Lower lobe of right lung (tissue), 2 donors: ENCODE data around the gene RPS6KC1. TPM values are rescaled to one million over a fixed set of nuclear protein-coding genes. Genes with fewer than 3 reads are reported as not detected.

Source experiments
- ATAC-seq, 2 donors: fragments of 200-7000 bp; cut with Tn5 transposase; one replicate each; pipeline ENCODE4 v1.9.1; 2020 to 2022; ENCODE audit warnings: mild to moderate bottlenecking in 2 of 2, moderate library complexity in 2 of 2
- DNase-seq: peaks from one replicate; pipeline ENCODE4 v3.0.0-alpha.2; 2020
- H3K27ac ChIP-seq: fragments of 200-600 bp; one replicate; pipeline ENCODE4 v1.8.0; 2022
- H3K27me3 ChIP-seq: fragments of 200-600 bp; one replicate; pipeline ENCODE4 v1.8.0; 2022; ENCODE audit warnings: low read depth
- H3K36me3 ChIP-seq: fragments of 200-600 bp; one replicate; pipeline ENCODE4 v1.8.0; 2022; ENCODE audit warnings: mild to moderate bottlenecking
- H3K4me1 ChIP-seq: fragments of 200-600 bp; one replicate; pipeline ENCODE4 v1.8.0; 2022
- H3K4me3 ChIP-seq: fragments of 200-600 bp; one replicate; pipeline ENCODE4 v1.8.0; 2022; ENCODE audit warnings: mild to moderate bottlenecking
- H3K9me3 ChIP-seq: fragments of 200-600 bp; one replicate; pipeline ENCODE4 v1.8.0; 2022
- intact Hi-C: fragments of 100-400 bp; cut with DNase I; formaldehyde crosslinking; loops from one replicate; pipeline ENCODE4 v1.11.0; 2022
- total RNA-seq: library from RNA; stranded (reverse); fragmentation: NEBNext Ultra II Directional; extraction: Animal tissue kit (Norgen Biotek cat#: 25700); gene quantifications from one replicate; pipeline ENCODE4 v1.2.1, GENCODE V29; 2021
- TF ChIP-seq, protein P1 (sequence below): fragments of 200-600 bp; IDR thresholded peaks from one replicate; pipeline ENCODE4 v1.8.0; 2022; ENCODE audit warnings: antibody characterized with exemption, mild to moderate bottlenecking
- donor health status: DM: no; HTN: yes; CAD: no; lungs with severe emphysema.

The RPS6KC1 gene
- total RNA-seq, 1 donor from 2014 or later, result 18.7 TPM

DNA sequence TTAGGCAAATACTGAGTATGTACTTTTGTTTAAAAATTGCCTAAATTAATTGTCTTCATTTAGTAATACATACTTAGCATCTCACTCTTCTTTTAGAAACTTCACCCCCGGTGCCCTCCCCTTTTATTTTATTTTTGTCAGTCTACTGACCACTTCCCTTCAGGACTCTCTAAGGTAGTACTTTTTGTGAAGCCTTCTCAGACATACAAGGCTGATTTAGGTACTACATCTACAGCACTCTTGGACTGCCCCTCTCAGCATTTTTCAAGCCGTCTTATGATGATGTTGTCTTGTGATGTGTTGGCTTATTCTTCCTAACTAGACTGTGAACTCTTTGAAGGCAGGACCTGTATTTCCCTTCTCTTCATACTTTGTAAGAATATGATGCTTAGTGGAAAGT is 24.7 kb downstream of the RPS6KC1 start:
- no peak for ATAC-seq
- H3K9me3 ChIP-seq, result no peaks in the 10 kb centered on the region
- no peaks in the 10 kb centered on the region for H3K4me1 ChIP-seq
- no peak for DNase-seq
- H3K36me3 ChIP-seq, result peaks cover 16% of the 10 kb centered on the region
- no peaks in the 10 kb centered on the region for H3K27me3 ChIP-seq
- TF ChIP-seq, protein P1, sequence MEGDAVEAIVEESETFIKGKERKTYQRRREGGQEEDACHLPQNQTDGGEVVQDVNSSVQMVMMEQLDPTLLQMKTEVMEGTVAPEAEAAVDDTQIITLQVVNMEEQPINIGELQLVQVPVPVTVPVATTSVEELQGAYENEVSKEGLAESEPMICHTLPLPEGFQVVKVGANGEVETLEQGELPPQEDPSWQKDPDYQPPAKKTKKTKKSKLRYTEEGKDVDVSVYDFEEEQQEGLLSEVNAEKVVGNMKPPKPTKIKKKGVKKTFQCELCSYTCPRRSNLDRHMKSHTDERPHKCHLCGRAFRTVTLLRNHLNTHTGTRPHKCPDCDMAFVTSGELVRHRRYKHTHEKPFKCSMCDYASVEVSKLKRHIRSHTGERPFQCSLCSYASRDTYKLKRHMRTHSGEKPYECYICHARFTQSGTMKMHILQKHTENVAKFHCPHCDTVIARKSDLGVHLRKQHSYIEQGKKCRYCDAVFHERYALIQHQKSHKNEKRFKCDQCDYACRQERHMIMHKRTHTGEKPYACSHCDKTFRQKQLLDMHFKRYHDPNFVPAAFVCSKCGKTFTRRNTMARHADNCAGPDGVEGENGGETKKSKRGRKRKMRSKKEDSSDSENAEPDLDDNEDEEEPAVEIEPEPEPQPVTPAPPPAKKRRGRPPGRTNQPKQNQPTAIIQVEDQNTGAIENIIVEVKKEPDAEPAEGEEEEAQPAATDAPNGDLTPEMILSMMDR, result no peak
- H3K4me3 ChIP-seq, result no peak overlapping the region
- intact Hi-C loops, result no loop called here
- no peak overlapping the region for H3K27ac ChIP-seq

DNA sequence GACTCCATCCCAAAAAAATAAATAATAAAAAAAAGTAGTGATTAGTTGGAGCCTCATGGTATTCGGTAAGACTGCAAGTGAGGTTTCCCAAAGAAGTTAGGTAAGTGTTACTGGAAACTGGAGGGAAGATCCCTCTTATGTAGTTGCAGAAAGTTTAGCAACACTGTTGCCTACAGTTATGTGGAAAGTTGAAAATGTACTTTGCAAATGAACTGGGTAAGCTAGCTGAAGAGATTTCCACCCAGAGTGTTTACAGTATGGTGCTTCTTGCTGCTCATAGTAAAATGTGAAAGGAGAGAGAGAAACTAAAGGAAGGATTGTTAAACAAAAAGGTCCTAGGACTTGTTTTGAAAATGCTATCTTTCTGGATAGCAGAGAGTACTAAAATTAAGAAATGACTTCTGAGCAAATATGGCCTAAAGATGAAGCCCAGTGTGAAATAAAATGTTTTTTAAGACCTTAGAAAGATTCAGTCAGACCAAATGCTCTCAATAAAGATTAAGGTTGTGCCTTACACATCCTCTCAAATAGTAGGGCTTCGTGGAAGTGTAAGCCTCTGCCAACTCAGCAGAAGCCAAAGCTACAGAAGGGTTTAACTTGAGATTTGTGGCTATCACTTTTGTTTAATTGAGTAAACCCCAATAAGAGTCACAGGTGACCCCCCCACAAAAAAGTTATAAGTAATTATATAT is 31.5 kb downstream of the RPS6KC1 start:
- TF ChIP-seq, protein P1, result no peak
- Histone ChIP-seq H3K27me3 (no peaks in the 10 kb centered on the region), H3K9me3 (no peaks in the 10 kb centered on the region), H3K27ac (no peak overlapping the region), H3K4me1 (no peaks in the 10 kb centered on the region), H3K4me3 (no peak overlapping the region), H3K36me3 (peaks cover 66% of the 10 kb centered on the region)
- ATAC-seq (no peak), DNase-seq (no peak)
- intact Hi-C loops, result no loop called here

DNA sequence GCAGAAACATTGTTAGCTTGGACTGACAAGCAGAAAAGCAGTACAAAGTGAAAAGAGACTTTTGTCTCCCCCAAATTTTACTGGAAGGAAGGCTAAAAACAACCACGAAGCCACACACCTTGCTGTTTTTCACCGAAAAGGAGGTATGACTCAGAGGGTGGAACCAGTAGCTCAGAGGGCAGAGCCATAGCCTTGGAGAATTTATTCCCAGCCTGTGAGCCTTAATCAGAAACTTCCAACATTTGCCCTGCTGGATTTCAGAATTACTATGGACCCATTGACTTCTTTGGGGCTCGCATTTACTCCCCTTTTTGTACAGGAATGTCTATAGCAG is 32.0 kb downstream of the RPS6KC1 start:
- no peak overlapping the region for H3K4me3 ChIP-seq
- no peaks in the 10 kb centered on the region for H3K4me1 ChIP-seq
- DNase-seq, result no peak
- no peak for ATAC-seq
- no peaks in the 10 kb centered on the region for H3K9me3 ChIP-seq
- H3K27ac ChIP-seq, result no peak overlapping the region
- no peaks in the 10 kb centered on the region for H3K27me3 ChIP-seq
- TF ChIP-seq, protein P1, result no peak
- peaks cover 68% of the 10 kb centered on the region for H3K36me3 ChIP-seq
- intact Hi-C loops, result no loop called here

DNA sequence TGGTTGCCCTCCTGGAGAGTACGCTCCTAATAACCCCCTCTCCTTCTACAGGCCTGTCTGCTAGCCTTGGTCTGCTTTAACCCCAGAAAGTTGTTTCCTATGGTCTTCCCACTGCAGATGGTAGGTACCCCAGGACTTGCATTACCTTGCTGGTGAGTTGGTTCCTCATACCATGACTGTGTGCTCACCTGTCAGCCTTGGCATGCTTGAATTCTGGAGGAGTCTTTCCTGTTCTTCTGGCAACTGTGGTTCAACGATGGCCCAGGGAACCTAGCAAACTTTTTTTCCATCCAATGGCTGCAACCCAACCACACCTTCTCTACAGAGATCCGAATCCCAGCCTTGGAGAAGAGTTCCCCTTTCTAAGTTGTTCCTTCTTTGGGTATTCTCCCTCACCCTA is 36.9 kb downstream of the RPS6KC1 start:
- H3K4me3 ChIP-seq, result no peak overlapping the region
- no peaks in the 10 kb centered on the region for H3K4me1 ChIP-seq
- H3K36me3 ChIP-seq, result peaks cover 39% of the 10 kb centered on the region
- ATAC-seq (no peak), DNase-seq (no peak)
- intact Hi-C loops, result no loop called here
- no peaks in the 10 kb centered on the region for H3K27me3 ChIP-seq
- H3K27ac ChIP-seq, result no peak overlapping the region
- no peaks in the 10 kb centered on the region for H3K9me3 ChIP-seq
- TF ChIP-seq, protein P1, result no peak

DNA sequence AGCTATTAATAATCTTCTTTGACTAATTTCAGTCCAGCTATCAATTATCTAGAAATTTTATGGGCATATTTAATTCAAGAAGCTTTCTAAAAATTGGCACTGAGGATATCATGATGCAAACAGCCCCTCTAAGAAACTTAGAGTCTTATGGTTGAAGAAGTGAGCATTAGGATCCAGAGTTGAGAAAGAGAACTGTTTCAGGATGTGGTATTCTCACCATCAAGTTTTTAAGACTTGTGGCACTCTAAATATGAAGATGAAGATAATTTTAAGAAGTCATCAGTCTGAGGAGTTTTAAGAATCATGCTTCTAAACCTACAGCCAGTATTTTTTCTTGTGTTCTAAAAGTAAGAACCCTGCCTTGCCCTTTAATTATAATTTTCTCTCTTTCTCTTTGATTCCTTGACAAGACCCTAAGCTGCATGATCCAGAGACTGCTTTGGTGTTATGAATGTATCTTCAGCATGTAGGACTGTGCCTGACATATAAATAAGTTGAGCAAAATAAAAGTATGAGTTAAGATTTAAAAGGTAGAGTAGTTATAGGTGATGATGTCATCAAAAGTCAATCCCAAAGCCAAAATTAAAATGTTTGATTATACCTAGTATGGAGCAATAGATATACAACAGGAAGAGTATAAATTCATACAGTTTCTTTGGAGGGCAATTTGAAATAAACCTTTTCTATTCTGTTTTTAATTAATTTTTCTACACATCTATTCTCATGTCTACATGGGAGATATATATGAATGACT is 39.1 kb downstream of the RPS6KC1 start:
- no peaks in the 10 kb centered on the region for H3K9me3 ChIP-seq
- no peak overlapping the region for H3K4me3 ChIP-seq
- no peak overlapping the region for H3K27ac ChIP-seq
- no peak for DNase-seq
- ATAC-seq, result no peak
- TF ChIP-seq, protein P1, result no peak
- intact Hi-C loops, result no loop called here
- H3K27me3 ChIP-seq, result no peaks in the 10 kb centered on the region
- H3K4me1 ChIP-seq, result no peaks in the 10 kb centered on the region
- H3K36me3 ChIP-seq, result peaks cover 24% of the 10 kb centered on the region
